GM19395 (cell line): ENCODE results near the gene SPRR2E.
"Not testable (repeated sequence)": the region's sequence is repeated elsewhere in the genome, so short reads cannot be mapped to it uniquely, and the experiment has no call there.

Experiments used
- ATAC-seq: cut with Tn5 transposase; IDR thresholded peaks from one replicate; pipeline ENCODE4 v1.9.1; 2021; ENCODE audit warnings: mild to moderate bottlenecking, moderate library complexity; ENCODE audit not compliant: unreplicated experiment

SPRR2E gene

GRCh38 chr1:153094426-153094825 is at the start of gene SPRR2E:
TSS of gene SPRR2E (minus strand) at chr1:153094526. CDS start at chr1:153093751, 775 bp downstream.
- ATAC-seq: no peak

GRCh38 chr1:153141377-153141776 is 47.1 kb upstream of the SPRR2E start:
- ATAC-seq: no peak

DNA sequence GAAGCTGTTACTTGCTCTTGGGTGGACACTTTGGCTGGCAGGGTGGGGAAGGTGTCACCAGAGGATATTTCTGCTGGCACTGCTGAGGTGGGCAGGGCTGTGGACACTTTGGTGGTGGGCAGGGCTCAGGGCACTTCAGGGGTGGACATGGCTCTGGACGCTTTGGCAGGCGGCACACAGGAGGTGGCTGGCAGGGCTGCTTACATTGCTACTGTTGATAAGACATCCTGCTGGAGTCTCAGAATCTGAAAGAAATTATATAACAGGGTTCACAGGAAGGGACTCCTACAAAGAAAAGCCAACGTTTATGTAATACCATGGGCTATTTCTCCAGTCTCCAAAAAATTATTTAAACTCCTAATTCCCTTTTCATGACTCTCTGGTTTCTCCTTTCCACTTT is 46.2 kb upstream of the SPRR2E start:
- ATAC-seq: no peak

DNA sequence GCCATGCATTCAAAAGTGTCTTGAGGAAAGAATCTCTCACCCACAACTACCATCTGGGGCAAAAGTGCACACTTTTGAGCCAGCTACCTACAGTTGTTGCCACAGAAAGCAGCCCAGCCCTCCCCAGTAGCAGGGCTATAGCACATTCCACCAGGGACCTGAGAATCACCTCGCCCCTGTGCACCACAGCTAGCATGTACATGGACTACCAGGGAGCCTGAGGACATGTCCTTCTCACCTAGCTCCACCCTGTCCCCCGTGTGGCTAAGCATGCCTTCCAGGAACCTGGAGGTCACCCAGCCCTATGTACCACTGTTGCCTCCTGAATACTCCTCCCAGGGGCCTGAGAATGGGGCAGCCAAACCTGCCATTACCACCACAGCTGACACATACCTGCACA is 39.4 kb upstream of the SPRR2E start:
- ATAC-seq: no peak

- ATAC-seq: no peak
These were observed 38.9 kb upstream of the SPRR2E start for GRCh38 chr1:153133267-153133666.

- not testable (repeated sequence) for ATAC-seq
These were observed 34.4 kb upstream of the SPRR2E start for GRCh38 chr1:153128688-153129087.

DNA sequence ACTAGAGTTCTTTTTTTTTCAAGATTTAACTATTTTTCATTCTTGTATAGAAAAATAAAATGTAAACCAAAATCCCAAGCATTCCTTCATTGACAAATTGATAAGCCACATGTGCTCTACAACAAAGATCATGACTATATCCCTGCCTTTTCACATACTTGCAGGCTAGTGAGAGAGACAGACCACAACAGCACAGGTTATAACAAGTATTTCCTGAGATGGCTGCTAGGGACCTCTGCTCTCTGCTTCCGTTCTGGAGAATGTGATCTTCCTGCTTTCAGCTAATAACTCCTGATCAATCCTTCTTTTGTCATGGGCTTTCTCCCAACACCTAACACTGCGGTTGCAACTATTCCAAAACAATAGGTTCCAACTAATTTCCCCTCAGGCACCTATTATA is 33.0 kb upstream of the SPRR2E start:
- ATAC-seq: no peak

GRCh38 chr1:153125536-153125935 is 31.2 kb upstream of the SPRR2E start:
- ATAC-seq: no peak

GRCh38 chr1:153123793-153124192 is 29.5 kb upstream of the SPRR2E start:
- ATAC-seq: not testable (repeated sequence)

GRCh38 chr1:153122831-153123421 is 28.6 kb upstream of the SPRR2E start:
- ATAC-seq: no peak

- no peak for ATAC-seq
These were observed 26.6 kb upstream of the SPRR2E start for GRCh38 chr1:153120945-153121344.

- ATAC-seq: no peak
These were observed 25.2 kb upstream of the SPRR2E start for GRCh38 chr1:153119491-153119971.

GRCh38 chr1:153115264-153115663 is 20.9 kb upstream of the SPRR2E start:
- ATAC-seq: not testable (repeated sequence)

- ATAC-seq: no peak
These were observed 19.1 kb upstream of the SPRR2E start, which contains the start of gene SPRR2F for GRCh38 chr1:153113416-153113815. TSS of gene SPRR2F (minus strand) at chr1:153113516. CDS start at chr1:153112733, 783 bp downstream.

DNA sequence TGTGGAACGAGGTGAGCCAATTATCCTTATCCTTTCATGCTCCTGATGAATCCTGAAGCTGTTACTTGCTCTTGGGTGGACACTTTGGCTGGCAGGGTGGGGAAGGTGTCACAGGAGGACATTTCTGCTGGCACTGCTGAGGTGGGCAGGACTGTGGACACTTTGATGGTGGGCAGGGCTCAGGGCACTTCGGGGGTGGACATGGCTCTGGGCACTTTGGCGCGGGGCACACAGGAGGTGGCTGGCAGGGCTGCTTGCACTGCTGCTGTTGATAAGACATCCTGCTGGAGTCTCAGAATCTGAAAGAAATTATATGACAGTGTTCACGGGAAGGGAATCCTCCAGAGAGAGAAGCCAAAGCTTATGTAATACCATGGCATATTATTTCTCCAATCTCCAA is 18.1 kb upstream of the SPRR2E start:
- not testable (repeated sequence) for ATAC-seq

DNA sequence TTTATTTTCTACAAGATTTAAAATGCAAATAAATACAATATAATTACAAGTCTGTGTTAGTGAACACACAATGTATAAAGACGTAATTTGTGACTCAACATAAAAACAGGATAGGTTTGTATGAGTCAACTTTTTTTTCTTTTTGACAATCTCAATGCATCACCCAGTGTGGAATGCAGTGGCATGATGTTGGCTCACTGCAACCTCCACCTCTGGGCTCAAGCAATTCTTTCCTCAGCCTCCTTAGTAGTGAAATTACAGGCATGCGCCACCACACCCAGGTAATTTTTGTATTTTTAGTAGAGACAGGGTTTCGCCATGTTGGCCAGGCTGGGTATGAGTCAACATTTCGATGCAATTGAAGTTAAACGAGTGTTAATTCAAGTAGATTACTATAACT is 5.9 kb upstream of the SPRR2E start:
- no peak for ATAC-seq

- ATAC-seq: no peak
These were observed 5.2 kb upstream of the SPRR2E start for GRCh38 chr1:153099461-153100045.

DNA sequence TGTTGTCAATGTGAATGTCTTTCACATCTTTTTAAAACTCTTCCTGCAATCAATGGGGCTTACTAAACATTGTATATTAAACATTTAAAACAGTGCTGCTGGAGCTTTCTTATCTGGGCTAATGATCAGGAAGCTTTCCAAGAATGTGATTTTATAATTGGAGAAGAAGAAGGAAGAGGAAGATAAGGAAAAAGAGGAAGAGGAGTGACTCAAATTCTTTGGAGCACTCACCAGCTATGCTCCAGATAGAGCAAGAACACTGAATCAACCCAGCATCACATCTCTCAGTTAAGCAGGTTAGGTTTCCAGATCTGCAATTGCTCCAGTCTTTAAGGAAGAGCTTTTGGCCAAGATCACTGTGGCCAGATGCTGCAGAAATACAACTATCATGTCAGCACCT is 1.4 kb upstream of the SPRR2E start:
- ATAC-seq: no peak

DNA sequence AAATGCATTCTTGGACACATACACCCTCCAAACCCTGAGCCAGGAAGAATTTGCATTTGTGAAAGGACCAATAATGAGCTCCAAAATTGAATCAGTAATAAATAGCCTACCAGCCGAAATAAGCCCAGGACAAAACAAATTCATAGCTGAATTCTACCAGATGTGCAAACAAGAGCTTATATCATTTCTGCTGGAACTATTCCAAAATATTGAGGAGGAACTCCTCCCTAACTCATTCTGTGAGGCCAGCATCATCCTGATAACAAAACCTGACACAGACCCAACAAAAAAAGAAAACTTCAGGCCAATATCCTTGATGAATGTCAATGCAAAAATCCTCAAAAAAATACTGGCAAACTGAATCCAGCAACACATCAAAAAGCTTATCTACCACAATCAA is 6.7 kb downstream of the SPRR2E start:
- no peak for ATAC-seq

DNA sequence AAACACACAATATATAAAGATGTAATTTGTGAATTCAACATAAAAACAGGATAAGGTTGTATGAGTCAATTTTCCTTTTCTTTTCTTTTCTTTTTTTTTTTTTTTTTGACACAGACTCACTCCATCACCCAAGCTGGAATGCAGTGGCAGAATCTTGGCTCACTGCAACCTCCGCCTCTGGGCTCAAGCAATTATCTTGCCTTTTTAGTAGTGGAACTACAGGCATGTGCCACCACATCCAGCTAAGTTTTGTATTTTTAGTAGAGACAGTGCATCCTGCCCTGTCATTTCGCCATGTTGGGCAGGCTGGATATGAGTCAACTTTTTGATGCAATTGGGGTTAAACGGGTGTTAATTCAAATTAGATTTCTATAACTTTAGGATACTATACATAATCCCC is 12.6 kb downstream of the SPRR2E start:
- no peak for ATAC-seq

DNA sequence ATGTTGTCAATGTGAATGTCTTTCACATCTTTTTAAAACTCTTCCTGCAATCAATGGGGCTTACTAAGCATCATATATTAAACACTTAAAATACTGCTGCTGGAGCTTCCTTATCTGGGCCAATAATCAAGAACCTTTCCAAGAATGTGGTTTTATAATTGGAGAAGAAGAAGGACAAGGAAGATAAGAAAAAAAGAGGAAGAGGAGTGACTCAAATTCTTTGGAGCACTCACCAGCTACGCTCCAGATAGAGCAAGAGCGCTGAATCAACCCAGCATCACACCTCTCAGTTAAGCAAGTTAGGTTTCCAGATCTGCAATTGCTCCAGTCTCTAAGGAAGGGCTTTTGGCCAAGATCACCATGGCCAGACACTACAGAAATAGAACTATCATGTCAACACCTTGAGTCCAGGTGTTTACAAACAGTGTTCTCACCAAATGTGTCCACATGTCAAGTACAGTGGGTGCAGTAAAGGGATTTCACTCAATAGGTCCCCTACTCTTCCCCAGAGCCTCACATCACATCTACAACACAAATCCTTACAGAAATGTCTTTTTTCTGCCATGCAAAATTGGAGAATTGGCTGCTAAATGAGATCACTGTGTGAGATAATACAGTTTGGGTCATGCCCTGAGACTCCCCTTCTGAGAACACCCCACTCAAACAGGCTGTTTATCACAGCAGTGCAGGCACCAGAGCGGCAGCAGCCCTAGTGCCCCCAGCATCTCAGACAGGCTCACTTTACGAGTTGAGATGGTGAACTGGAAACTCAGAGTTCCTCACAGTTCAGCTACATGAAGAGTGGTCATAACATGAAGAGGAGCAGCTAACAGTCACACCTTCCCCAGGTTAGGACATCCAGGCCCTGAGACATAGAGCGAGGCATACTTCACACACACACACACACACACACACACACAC is 21.3 kb downstream of the SPRR2E start:
- ATAC-seq: no peak

DNA sequence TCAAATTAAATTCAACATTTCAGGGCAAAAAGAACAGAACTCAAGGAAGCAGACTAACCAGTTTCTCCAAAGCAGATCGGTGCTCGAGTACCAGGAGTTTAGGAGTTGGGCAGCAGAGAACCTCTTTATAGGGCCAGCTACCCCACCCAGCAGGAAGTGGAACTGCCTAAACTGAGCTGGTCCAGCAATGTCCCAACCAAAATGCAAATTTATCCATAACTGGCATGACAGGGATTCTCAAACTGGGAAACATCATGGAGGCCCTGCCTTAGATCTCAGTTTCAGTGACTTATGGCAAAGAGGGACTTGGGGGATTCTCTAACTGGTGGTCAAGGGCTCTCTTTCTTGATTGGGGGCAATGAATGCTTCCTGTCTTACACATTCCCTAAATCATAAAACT is 22.8 kb downstream of the SPRR2E start, which contains the start of gene SPRR2B:
Gene SPRR2B (minus strand): TSS at position 101 of the 400 bp plus-strand sequence. CDS start 772 bp downstream, outside the sequence.
- no peak for ATAC-seq
